SK-N-MC (cell line): ENCODE data around the gene ZBTB1.

Experiments used
- DNase-seq: peaks from one replicate; pipeline ENCODE4 v3.0.0-alpha.2; 2011; ENCODE audit warnings: low read depth, low spot score
- H3K27ac ChIP-seq: fragments of 200-600 bp; sonication (generic); 2 replicates; pipeline ENCODE4 v1.5.1; 2016; ENCODE audit warnings: mixed run types
- H3K36me3 ChIP-seq: fragments of 200-600 bp; sonication (generic); 2 replicates; pipeline ENCODE4 v1.6.1; 2017; ENCODE audit warnings: antibody characterized with exemption, low read length, mixed read lengths; ENCODE audit not compliant: insufficient read depth
- H3K4me3 ChIP-seq: fragments of 200-600 bp; sonication (generic); 2 replicates; pipeline ENCODE4 v1.5.1; 2016
- H3K9ac ChIP-seq: fragments of 200-600 bp; sonication (generic); 2 replicates; pipeline ENCODE4 v1.8.0; 2017; ENCODE audit warnings: mixed run types, mixed read lengths; ENCODE audit not compliant: insufficient read length
- H3K9me3 ChIP-seq: fragments of 200-600 bp; sonication (generic); 2 replicates; pipeline ENCODE4 v1.6.1; 2017; ENCODE audit warnings: low read depth, mild to moderate bottlenecking, antibody characterized with exemption, low read length, moderate library complexity, mixed read lengths
- EZH2 ChIP-seq: fragments of 200-600 bp; sonication (generic); IDR thresholded peaks from one replicate; pipeline ENCODE4 v1.6.1; 2017; ENCODE audit warnings: antibody characterized with exemption
- FOXP2 ChIP-seq: optimal IDR thresholded peaks from 2 replicates; pipeline ENCODE3; 2011; ENCODE audit warnings: mild to moderate bottlenecking, moderate library complexity; ENCODE audit not compliant: insufficient read depth; ENCODE audit errors: extremely low read length, control extremely low read depth
- POLR2AphosphoS5 ChIP-seq: IDR thresholded peaks from 2 replicates; pipeline ENCODE4 v1.6.1; 2012; ENCODE audit warnings: mild to moderate bottlenecking, low read depth, low read length, borderline replicate concordance

The ZBTB1 gene, protein sequence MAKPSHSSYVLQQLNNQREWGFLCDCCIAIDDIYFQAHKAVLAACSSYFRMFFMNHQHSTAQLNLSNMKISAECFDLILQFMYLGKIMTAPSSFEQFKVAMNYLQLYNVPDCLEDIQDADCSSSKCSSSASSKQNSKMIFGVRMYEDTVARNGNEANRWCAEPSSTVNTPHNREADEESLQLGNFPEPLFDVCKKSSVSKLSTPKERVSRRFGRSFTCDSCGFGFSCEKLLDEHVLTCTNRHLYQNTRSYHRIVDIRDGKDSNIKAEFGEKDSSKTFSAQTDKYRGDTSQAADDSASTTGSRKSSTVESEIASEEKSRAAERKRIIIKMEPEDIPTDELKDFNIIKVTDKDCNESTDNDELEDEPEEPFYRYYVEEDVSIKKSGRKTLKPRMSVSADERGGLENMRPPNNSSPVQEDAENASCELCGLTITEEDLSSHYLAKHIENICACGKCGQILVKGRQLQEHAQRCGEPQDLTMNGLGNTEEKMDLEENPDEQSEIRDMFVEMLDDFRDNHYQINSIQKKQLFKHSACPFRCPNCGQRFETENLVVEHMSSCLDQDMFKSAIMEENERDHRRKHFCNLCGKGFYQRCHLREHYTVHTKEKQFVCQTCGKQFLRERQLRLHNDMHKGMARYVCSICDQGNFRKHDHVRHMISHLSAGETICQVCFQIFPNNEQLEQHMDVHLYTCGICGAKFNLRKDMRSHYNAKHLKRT

DNA sequence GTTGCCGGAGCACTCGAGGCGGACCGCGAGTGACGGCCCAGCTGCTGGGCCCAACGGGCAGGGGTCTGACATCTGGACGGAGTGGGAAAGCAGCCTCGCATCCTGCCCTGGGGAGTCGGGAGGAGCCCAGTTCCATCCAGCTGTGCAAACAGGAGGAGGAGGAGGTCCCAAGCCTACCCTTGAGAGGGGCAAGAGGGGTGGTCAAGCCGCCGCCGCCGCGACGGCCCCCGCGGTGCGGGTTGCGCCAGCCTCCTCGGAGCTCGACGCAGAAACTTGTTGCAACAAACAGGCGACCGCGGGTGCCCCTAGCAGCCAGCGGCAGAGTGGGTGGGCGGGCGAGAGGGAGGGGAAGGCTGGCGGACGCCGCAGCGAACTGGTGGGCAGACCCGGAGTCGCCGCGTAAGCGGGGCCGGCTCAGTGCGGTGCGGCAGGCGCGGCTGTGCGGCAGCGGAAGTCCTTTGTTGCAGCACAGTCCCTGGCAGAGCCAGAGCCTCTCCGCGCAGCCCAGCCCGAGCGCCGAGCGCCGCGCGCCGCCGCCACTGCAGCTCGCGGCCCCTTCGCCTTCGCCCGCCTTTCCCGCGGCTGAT, at the start of gene ZBTB1:
Gene ZBTB1, plus strand, starts transcription at position 461 of the 587 bp plus-strand sequence. CDS start 16,735 bp downstream, outside the sequence.
- H3K36me3 ChIP-seq = no peaks in the 10 kb centered on the region
- no peak for DNase-seq
- H3K4me3 ChIP-seq = peak within 1 kb of the TSS; percentile 90
- H3K27ac ChIP-seq = peak within 1 kb of the TSS; percentile 98
- H3K9me3 ChIP-seq = no peaks in the 10 kb centered on the region
- peak within 1 kb of the TSS; percentile 99 for H3K9ac ChIP-seq
- TF ChIP-seq POLR2AphosphoS5 (peak; percentile 63; the same call in 1 of the 2 replicates), FOXP2 (no peak)

DNA sequence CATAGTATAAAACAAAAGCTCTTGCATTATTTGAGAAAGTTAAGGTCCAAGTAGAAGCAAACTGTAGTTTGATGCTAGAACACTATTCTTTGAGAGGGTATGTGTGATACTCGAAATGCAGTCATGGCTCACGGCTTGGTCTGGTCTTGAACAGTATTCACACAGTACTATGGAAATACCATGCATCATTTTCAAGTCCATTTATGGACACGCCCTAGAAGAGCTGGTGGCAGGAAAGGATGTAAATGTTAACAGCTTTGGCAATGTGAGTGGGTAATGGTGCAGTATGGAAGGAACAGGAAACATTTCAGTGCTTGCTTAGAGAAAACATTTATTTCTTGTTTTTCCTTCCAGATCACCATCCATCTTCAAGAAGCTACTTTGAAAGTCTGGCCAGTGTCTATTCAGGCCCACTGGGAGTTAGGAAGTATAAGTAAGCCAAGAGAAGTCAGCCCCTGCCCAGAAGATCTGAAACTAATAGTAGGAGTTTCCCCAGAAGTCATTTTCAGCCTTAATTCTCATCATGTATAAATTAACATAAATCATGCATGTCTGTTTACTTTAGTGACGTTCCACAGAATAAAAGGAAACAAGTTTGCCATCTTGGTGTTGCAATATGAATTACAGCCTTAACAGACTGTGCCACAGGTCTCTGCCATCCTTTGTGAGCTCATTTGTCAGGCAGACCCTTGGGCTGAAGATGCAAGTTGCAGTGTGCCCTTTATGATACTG, 45.0 kb upstream of the ZBTB1 start:
- TF ChIP-seq EZH2 (no peak), FOXP2 (no peak), POLR2AphosphoS5 (no peak)
- Histone ChIP-seq H3K9me3 (no peaks in the 10 kb centered on the region), H3K36me3 (peaks cover 55% of the 10 kb centered on the region), H3K4me3 (no peak overlapping the region), H3K27ac (no peak overlapping the region), H3K9ac (no peak overlapping the region)
- DNase-seq = no peak

DNA sequence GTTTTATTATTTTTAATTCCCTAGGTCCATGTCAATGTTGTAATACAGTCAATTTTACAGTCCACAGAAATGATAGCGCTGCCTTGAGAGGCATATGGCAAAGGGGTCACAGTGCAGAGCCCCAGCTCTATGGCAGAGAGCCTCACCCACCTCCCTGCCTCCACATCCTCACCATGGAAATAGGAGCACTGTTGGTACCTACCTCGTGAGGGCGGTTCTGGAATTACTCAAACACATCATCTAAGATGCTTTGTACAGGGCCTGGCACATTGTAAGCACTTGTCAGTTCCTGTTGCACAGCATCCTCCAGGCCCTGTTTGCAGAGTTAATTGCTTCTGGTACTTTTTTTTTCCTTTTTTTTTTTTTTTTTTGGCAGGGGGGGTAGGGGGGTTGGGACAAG, 43.3 kb upstream of the ZBTB1 start:
- TF ChIP-seq POLR2AphosphoS5 (no peak), EZH2 (no peak), FOXP2 (no peak)
- H3K9me3 ChIP-seq = no peaks in the 10 kb centered on the region
- DNase-seq = no peak
- H3K27ac ChIP-seq = no peak overlapping the region
- H3K4me3 ChIP-seq = no peak overlapping the region
- peaks cover 38% of the 10 kb centered on the region for H3K36me3 ChIP-seq
- H3K9ac ChIP-seq = no peak overlapping the region

DNA sequence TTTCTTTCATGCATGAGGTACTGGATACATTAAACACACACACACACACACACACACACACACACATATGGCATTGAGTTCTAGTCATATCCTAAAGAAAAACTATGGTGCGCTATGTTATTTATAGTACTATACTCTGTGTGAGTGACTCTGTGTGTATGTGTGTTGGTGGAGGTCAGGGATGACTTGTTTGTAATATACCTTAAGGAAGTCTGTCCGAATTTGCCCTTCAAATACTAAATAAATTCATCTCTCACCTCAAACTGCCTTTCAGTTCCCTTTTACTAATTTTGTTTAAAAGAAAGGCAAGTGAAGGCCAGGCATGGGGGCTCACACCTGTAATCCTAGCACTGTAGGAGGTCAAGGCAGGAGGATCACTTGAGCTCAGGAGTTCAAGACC, 41.4 kb upstream of the ZBTB1 start:
- Histone ChIP-seq H3K4me3 (no peak overlapping the region), H3K36me3 (peaks cover 22% of the 10 kb centered on the region), H3K27ac (no peak overlapping the region), H3K9me3 (no peaks in the 10 kb centered on the region), H3K9ac (no peak overlapping the region)
- DNase-seq = no peak
- TF ChIP-seq EZH2 = no peak
- no peak for TF ChIP-seq POLR2AphosphoS5
- TF ChIP-seq FOXP2 = no peak

DNA sequence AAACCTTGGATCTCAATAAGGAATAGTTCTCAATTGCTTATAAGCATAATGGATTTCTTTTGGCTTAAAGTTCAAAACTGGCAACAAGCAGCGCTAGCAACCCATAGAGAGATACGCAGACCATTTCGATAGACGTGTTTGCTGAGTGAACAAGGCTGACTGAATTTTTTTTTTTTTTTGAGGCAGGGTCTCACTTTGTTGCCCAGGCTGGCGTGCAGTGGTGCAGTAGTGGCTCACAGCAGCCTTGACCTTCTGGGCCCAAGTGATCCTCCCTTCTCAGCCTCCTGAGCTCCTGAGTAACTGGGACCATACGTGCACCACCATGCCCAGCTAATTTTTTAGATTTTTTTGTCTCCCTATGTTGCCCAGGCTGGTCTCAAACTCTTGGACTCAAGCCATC, 40.7 kb upstream of the ZBTB1 start:
- H3K4me3 ChIP-seq = no peak overlapping the region
- no peak overlapping the region for H3K27ac ChIP-seq
- no peaks in the 10 kb centered on the region for H3K9me3 ChIP-seq
- TF ChIP-seq EZH2 (no peak), POLR2AphosphoS5 (no peak), FOXP2 (no peak)
- no peak for DNase-seq
- H3K9ac ChIP-seq = no peak overlapping the region
- H3K36me3 ChIP-seq = peaks cover 16% of the 10 kb centered on the region

DNA sequence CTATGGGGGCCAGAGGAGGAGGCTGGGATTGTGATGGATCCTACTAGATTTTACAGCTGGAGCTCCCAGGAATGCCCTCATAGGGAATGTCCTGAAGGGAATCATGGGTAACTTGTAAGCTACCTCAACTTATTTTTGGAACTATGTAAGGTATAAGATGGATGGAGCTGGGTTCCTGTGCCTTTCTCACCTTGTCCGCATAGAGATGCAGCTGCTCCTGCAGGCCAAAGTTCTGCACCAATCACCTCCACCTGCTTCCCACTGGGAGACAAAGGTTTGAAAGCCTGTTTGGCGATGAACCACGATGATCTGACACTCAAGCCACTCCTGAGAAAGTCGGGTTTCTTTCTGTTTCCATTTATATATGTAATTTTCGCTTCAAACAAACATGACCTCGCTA, 39.9 kb upstream of the ZBTB1 start:
- peaks cover 8% of the 10 kb centered on the region for H3K36me3 ChIP-seq
- H3K4me3 ChIP-seq = peak overlapping the region; percentile 91
- no peak for DNase-seq
- peak overlapping the region; percentile 62 for H3K9ac ChIP-seq
- TF ChIP-seq FOXP2 = no peak
- TF ChIP-seq POLR2AphosphoS5 = 0 out of 2 replicates have a peak, but pooled peaks have one; percentile 29
- no peak overlapping the region for H3K27ac ChIP-seq
- no peaks in the 10 kb centered on the region for H3K9me3 ChIP-seq

DNA sequence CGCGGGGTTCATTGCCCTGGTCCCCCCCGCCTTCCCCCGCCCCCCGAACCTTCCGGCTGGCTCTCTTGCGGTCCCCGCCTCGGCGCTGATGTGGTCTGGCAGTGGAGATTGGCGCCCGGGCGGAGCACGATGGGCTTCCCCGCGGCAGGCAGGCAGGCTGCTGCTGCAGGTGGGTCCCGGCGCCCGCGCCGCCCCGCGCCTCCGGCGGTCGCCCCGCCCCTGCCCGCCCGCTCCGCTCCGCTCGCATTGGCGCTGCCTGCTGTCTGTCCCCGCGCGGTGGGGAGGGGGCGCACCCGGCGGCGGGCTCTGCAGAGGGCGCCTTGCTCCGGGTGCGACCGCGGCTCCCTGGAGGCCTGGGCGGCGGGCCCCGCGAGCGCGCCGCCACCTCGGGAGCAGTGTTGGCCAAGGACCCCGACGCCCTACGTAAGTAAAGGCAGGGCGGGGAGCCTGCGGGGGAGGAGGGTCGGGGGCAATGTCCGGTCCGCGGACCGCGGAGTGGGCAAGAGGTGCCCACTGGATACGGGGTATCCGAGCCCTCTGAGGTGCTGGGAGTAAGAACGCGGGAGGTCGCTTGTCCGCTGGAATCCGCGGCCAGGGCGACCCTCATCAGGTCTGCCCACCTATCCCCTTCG, 39.3 kb upstream of the ZBTB1 start, which contains the start of gene AKAP5:
Gene AKAP5, plus strand, starts transcription at position 309 of the 632 bp plus-strand sequence. CDS start 2,896 bp downstream, outside the sequence.
- H3K4me3 ChIP-seq = peak within 1 kb of the TSS; percentile 91
- no peaks in the 10 kb centered on the region for H3K9me3 ChIP-seq
- TF ChIP-seq FOXP2 (no peak), EZH2 (no peak), POLR2AphosphoS5 (no peak; the same call in 1 of the 2 replicates)
- peak within 1 kb of the TSS; percentile 52; the same call in 1 of the 2 replicates for H3K27ac ChIP-seq
- no peak for DNase-seq
- peak within 1 kb of the TSS; percentile 72 for H3K9ac ChIP-seq
- peaks cover 2% of the 10 kb centered on the region; the same call in 1 of the 2 replicates for H3K36me3 ChIP-seq
